ENCODE measurements around the gene FAM163B. TPM values are rescaled to one million over a fixed set of nuclear protein-coding genes. Genes with fewer than 3 reads are reported as not detected.

The FAM163B gene
- total and polyA plus RNA-seq, 2 donors (not counting 3 experiments of a cell fraction or from before 2014, with no cell fraction given) = not detected

DNA sequence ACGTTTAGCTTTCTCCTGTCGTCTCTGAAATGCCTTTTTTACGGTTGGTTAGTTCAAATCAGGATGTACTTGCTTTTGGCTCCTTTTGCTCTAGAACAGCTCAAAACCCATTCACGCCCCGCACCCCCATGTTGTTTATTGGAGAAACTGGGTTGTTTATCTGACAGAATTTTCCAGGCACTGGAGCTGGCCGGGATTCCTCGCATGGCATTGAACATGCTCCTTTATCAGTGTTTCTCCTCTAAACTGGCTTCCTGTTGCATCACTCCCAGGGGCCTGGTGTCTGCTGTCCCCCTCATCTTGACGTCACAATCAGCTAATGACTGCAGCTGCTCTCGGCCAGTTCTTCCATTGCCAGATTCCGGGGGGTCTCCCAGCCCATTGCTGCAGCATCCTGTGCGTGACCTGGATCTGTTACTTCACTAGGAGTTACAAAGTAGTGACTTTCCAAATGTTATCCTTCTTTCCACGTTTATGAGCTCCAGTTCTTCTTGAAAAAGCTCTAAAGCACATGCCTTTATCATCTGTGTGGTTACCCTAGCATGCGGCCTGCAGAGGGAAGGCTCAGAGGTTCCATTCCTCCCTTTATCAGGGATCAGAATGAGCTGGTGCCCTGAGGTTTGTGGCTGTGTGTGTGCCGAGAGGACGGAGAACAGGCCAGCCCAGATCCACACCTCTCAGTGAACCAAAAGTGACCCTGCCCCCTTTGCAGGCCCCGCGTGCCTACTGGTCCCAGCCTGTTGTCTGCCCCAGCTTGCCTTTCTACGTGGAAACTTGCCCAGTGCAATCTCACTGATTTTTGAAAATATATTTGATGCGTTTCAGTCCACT is 27.5 kb downstream of the FAM163B start:
- dilution Hi-C loops (cut with MboI; ENCODE audit: extremely low pct_ligation_motif_present, low sequenced_read_pairs) = no loop called here

More for the DNA sequence above, 27.5 kb downstream of the FAM163B start:
- CTCF ChIA-PET = interaction anchor here (1.2 kb wide), 1 partner anchor 11 kb away, joined by 5 read pairs; no protein-coding TSS in a partner anchor
- Histone ChIP-seq H3K4me2 (ENCODE audit: insufficient read depth, low read length) (no peak overlapping the region), H3K79me2 (ENCODE audit: control insufficient read depth, insufficient read depth, low read length) (no peaks in the 10 kb centered on the region), H2AFZ (ENCODE audit: low read depth, low read length) (no peak overlapping the region), H3K27ac (ENCODE audit: insufficient read depth, low read depth, low read length) (no peak overlapping the region), H4K20me1 (replicated peaks; ENCODE audit: control insufficient read depth, extremely low read depth, insufficient read depth, low read length) (no peaks in the 10 kb centered on the region), H3K9me1 (replicated peaks; ENCODE audit: control insufficient read depth, extremely low read depth, insufficient read depth, low read length) (no peaks in the 10 kb centered on the region), H3K36me3 (ENCODE audit: control insufficient read depth in 2 of 2, extremely low read depth in 1 of 2, insufficient read depth in 2 of 2, low read length in 2 of 2) (no peaks in the 10 kb centered on the region), H3K9ac (replicated peaks; ENCODE audit: extremely low read depth, insufficient read depth, low read length) (no peak overlapping the region), H3K4me1 (ENCODE audit: control insufficient read depth, extremely low read depth, insufficient read depth, low read length) (peaks cover under 1% of the 10 kb centered on the region), H3K9me3 (replicated peaks; ENCODE audit: control insufficient read depth, insufficient read depth, low read length) (no peaks in the 10 kb centered on the region), H3K27me3 (ENCODE audit: control insufficient read depth in 2 of 2, insufficient read depth in 2 of 2, low read length in 2 of 2) (peaks cover 2 to 4% of the 10 kb centered on the region in 2 experiments), H3K4me3 (replicated peaks in 1 of 3; ENCODE audit: insufficient read depth in 1 of 3, low read depth in 1 of 3, low read length in 3 of 3) (no peak overlapping the region)
- no peak for DNase-seq (ENCODE audit: low read depth, low spot score)
- TF ChIP-seq GATA2 (IDR thresholded peaks at IDR 0.05; ENCODE audit: insufficient read depth, insufficient read length, low read depth, low read length) (no peak), FOS (IDR thresholded peaks at IDR 0.05; ENCODE audit: borderline replicate concordance, insufficient read depth, low read length) (no peak), MYC (IDR thresholded peaks at IDR 0.05; ENCODE audit: low read depth, low read length) (no peak), EZH2 (IDR thresholded peaks at IDR 0.05; ENCODE audit: borderline replicate concordance, low read depth, low read length, severe bottlenecking) (no peak), JUN (IDR thresholded peaks at IDR 0.05; ENCODE audit: borderline replicate concordance, insufficient read depth, insufficient read length, low read depth) (no peak), POLR2A (IDR thresholded peaks at IDR 0.05; ENCODE audit: low read depth, low read length) (no peak), POLR2AphosphoS5 (IDR thresholded peaks at IDR 0.05; ENCODE audit: insufficient read depth, low read depth, low read length) (no peak)
- TF ChIP-seq, protein P1, sequence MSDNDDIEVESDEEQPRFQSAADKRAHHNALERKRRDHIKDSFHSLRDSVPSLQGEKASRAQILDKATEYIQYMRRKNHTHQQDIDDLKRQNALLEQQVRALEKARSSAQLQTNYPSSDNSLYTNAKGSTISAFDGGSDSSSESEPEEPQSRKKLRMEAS (IDR thresholded peaks at IDR 0.05; ENCODE audit: insufficient read depth, insufficient read length) = no peak
- TF ChIP-seq, protein P2, sequence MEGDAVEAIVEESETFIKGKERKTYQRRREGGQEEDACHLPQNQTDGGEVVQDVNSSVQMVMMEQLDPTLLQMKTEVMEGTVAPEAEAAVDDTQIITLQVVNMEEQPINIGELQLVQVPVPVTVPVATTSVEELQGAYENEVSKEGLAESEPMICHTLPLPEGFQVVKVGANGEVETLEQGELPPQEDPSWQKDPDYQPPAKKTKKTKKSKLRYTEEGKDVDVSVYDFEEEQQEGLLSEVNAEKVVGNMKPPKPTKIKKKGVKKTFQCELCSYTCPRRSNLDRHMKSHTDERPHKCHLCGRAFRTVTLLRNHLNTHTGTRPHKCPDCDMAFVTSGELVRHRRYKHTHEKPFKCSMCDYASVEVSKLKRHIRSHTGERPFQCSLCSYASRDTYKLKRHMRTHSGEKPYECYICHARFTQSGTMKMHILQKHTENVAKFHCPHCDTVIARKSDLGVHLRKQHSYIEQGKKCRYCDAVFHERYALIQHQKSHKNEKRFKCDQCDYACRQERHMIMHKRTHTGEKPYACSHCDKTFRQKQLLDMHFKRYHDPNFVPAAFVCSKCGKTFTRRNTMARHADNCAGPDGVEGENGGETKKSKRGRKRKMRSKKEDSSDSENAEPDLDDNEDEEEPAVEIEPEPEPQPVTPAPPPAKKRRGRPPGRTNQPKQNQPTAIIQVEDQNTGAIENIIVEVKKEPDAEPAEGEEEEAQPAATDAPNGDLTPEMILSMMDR (IDR thresholded peaks at IDR 0.05; ENCODE audit: extremely low read depth in 1 of 2, insufficient read depth in 1 of 2, low read depth in 1 of 2, low read length in 2 of 2) = no peak
- no peak for FAIRE-seq
- no TSS peak for BruUV-seq (replicated peaks)
- intact Hi-C loops (cut with micrococcal nuclease) = no loop called here
- POLR2A ChIA-PET = no interaction called here

Measured in endothelial cell of umbilical vein (primary cell).